Activated naive CD4-positive, alpha-beta T cell treated with anti-CD3 and anti-CD28 coated beads, Interleukin-2, amount 50 U/mL, for 16 hours (primary cell): ENCODE results near the gene SMARCC2.

Experiments used
- DNase-seq: peaks from one replicate; pipeline ENCODE4 v3.0.0-alpha.2; 2020

The SMARCC2 gene

DNA sequence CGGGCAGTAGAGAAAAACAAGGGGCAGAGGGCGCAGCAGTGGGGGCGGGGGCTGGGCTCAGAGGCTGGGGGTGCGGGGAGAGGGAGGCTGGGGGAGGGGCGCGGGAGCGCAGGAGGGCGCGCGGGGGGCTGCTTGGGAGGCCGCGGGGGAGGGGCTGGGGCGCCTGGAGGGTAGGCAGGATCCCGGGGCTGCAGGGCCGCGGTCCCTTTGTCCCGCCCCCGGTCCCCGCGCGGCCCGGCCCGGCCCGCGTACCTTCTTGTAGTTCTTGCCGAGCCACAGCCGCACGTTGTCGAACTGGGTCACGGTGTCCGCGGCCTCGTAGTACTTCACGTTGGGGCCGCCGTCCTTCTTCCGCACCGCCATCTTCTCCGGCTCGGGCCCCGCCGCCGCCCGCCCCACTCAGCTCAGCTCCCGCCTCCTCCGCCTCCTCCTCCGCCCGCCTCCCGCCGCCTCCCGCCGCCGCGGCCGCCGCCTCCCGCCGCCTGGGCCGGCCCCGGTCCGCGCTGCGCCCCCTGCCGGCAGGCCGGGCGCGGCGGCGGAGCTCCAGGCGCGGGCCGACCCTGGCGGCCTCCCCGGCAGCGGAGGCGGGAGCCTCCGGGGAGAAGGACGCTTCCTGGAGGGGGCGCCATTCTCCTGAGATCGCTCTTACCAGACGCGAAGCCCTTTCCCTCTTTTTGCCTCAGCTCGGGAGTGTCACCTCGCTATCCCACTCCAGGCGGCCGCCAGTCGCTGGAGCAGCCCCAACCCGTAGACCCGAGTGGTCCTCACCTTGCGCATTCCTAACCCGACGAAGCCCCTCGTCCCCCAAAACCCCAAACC lies at the start of gene SMARCC2:
SMARCC2 (minus strand) TSS at position 385 of the 819 bp plus-strand sequence; CDS start at position 363, 22 bp downstream.
- peak; percentile 85 for DNase-seq

DNA sequence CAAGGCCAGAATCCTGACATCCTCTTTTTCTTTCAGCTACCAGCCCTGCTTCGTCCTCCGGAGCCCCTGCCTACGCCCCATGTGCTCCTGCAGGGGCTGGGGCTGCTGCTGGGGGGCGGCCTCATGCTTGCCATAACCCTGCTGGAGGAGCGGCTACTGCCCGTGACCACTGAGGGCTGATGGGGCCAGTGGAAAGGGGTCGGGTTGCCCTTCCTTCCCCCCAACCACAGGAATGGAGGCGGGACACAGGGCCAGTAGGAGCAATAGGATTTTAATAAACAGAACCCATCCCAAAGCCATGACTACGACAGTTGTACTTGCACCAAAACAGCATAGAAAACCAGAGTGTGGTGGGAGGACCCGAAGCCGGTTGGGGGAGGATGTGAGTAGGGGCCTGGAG lies 48.3 kb upstream of the SMARCC2 start:
- no peak for DNase-seq

DNA sequence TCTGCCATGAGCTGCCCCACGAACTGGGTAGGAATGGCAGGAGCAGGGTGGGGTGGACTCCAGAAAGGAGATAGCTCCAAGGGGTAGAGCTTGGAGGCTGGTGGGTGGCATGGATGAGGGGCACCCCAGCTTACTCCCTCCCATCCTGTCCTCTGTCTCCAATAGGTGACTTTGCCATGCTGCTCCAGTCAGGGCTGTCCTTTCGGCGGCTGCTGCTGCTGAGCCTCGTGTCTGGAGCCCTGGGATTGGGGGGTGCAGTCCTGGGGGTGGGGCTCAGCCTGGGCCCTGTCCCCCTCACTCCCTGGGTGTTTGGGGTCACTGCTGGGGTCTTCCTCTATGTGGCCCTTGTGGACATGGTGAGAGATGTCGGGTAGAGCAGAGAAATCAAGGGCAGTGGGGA lies 47.7 kb upstream of the SMARCC2 start:
- no peak for DNase-seq

DNA sequence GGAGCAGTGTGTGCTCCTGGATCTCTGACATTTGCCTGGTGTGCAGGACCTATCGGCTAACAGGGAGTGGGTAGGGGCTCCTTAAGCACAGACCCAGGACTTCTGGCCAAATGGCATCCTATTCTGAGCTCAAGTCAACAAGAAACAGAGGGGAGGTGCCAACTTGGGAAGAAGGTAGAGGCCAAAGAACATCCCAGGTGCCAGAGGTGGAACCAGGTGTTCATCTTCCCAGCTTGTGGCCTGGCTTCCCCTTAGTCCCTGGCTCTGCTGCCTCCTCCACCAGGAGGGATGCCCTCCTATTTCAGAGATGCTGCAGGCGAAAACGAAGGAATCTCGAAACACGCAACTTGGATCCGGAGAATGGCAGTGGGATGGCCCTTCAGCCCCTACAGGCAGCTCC lies 46.8 kb upstream of the SMARCC2 start:
- no peak for DNase-seq

DNA sequence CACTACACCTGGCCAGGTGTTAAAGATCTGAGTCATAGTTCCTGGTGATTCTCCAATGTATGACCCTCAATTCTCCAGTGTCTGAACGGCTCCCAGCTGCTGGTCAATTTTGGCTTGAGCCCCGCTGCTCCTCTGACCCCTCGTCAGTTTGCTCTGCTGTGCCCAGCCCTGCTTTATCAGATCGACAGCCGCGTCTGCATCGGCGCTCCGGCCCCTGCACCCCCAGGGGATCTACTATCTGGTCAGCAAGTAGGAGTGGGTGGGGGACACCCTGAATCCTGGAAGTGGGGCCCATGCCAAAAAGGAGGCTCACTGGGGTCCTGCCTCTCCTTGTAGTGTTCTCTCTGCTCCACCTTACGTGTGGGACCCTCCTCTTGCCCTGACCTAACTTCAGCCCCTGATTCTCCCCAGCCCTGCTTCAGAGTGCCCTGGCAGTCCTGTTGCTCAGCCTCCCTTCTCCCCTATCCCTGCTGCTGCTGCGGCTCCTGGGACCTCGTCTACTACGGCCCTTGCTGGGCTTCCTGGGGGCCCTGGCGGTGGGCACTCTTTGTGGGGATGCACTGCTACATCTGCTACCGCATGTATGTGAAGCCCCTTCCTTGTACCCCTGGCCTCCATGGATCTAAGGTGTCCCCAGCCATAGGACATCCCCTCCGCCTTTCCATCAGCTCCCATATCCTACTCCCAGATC lies 45.6 kb upstream of the SMARCC2 start:
- no peak for DNase-seq

DNA sequence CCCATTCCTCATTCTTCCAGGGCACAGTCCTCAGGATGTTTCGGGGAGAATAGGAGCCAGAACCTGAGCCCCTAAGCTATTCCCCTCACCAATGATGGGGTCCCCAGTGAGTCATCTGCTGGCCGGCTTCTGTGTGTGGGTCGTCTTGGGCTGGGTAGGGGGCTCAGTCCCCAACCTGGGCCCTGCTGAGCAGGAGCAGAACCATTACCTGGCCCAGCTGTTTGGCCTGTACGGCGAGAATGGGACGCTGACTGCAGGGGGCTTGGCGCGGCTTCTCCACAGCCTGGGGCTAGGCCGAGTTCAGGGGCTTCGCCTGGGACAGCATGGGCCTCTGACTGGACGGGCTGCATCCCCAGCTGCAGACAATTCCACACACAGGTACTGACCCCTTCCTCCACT lies 41.9 kb upstream of the SMARCC2 start:
- no peak for DNase-seq

DNA sequence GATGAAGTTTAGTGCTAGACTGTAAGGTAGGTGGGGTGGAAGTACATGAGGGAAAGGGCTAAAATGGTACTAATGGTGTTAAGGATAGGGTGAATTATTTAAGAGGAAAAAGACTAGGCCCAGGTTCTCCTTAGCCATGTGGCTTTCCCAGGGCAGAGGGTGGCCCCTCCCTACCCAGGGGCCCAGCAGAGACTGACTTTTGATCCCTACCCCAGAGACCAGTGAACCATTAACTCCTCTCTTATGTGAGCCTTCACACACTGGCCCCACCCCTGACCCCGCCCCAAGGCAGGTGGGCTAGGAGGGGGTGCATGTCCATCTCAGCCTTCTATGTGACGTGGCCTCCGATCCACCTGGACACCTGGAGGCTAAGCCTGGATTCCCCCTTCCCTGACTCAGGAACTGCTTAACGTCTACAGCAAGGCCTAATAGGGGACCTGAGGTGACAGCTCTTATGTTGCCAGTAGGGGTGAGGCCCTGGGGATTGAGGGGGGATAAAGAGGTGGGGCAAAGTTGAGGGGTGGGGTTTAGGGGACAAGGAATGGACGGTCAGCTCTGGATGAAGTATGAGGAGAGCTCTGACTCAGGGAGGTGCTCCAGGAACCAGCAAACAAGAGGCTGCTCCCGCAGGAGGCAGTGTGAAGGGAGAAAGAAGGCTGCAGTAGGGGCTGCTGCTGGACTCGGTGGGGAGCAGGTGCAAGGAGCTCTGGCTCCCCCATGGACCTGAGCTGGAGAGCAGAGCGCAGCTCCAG lies 41.3 kb upstream of the SMARCC2 start:
- DNase-seq: no peak

DNA sequence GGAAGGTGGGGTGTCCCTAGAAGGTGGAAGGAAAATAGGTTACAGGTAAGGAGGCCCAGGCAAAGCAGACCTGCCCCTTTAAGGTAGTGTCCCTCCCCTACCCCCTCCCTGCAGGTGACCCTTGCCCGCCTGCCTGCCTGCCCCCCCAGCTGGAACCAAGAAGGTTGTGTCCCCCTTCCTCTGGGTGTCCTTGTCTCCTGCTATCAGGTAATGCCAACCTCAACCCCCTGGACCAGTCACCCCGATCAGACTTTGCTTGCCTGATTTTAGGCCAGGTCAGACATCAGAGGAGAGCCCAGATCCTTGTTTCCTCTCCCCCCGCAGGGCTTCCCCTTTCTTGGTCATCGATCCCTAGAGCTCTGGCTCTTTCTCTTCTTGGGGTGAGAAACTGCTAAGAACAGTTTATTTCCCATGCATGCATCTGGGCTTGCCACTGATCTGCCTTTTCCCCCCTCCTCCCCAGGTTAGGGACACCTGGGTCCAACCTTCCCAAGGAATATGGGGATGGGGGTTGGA lies 40.7 kb upstream of the SMARCC2 start, which contains the start of gene SLC39A5:
SLC39A5 (plus strand) TSS at position 136 of the 516 bp plus-strand sequence. CDS start 1,224 bp downstream, outside the sequence.
- no peak for DNase-seq

DNA sequence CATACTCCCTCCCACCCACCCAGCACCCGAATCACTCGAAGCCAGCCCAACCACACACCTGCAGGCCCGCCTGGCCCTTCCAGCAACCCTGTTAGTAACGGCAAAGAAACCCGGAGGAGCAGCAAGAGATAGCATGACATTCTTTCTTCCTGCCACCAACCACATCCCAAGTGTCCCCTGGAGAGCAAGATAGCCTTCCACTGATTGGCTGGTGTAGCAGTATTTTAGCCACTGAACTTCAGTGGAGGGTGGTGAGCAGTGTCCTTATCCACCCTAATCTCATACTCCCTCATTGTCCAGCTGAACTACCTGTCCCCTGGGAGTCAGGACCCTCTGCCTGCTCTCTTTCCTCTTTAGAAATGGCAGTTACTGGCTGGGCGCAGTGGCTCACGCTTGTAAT lies 39.8 kb upstream of the SMARCC2 start:
- no peak for DNase-seq

DNA sequence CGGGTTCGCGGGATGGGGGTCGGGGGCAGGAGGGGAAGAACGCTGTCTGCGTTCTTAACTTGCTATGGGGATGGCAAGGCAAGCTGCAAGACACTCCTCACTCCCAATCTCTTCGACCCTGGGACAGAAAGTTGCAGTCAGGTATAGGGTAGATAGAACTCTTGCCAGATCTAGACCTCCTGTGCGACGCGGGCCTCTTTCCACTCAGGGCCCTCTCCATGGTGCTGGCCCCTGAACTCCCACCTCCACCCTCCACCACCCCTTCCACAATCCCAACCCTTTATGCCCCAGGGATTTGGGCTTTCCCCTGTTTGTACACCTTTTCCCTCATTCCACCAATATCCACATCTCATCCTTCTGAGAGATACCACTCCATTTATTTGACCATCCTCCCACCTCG lies 35.7 kb upstream of the SMARCC2 start:
- no peak for DNase-seq

DNA sequence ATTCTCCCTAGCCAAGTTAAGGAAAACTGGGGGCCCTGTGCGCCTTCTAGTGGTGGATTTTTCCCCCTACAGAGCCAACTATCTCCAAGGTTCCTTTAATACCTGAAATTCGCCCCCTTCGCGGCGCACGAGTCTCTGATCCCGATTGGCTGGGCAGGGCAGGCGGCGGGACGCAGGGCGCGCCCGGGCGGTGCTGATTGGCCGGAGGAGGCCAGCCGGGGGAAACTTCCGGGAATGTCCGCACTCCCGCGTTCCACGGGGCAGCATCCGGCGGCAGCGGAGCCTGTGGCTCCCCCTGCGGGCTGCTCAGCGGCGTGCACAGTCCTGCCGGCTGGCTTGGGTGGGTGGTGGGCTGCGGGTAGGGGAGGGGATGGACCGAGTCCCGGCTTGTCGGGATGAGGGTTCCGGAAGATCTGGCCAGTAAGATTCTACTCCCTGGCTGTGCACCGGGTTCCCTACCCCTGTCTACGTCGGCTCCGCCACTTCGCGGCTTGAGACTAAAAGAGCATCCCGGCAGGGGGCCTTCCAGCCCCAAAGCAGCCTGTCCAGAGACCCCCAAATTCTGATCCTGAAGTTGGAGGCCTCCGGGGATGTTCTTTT lies 34.9 kb upstream of the SMARCC2 start, which contains the start of gene NABP2:
NABP2 (plus strand) TSS at position 241 of the 600 bp plus-strand sequence. CDS start 515 bp downstream, outside the sequence.
- peak; percentile 94 for DNase-seq

DNA sequence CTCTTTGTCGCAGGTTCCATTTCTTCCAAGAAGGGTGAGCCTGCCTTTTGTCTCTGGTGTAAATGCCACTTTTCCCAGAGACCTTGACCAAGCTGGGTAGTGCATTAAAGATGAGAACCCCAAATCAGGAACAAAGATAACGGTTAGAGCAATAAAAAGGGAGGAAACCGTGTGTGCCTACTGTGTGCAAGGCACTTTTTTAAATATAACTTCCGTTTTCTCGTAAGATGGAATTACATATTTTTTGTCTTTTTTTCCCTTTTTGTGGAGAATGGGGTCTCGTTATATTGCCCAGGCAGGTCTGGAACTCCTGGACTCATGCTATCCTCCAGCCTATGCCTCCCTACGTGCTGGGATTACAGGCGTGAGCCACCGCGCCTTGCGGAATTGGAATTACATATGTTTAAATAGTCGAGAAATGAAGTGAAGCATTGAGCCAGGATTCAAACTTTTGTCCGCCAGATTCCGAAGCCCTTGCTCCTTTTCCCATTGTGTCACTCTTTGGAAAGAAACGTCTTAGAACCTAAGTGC lies 34.4 kb upstream of the SMARCC2 start:
- DNase-seq: no peak

DNA sequence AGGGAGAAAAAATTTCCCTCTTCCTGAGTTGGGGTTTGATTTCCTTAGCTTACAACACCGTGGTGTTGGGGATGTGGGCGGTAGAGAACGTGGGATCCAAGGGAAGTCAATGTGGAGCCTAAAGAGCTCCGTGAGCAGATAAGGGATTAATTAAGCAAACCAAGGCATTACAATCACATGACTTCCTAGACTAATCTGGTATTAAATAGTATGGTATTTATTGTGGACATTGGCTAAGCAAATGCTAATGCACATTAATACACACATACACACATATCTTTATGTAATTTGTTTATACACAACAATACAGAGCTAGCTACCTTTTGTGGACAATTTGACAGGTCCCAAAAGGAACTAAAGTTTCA lies 33.2 kb upstream of the SMARCC2 start:
- no peak for DNase-seq

DNA sequence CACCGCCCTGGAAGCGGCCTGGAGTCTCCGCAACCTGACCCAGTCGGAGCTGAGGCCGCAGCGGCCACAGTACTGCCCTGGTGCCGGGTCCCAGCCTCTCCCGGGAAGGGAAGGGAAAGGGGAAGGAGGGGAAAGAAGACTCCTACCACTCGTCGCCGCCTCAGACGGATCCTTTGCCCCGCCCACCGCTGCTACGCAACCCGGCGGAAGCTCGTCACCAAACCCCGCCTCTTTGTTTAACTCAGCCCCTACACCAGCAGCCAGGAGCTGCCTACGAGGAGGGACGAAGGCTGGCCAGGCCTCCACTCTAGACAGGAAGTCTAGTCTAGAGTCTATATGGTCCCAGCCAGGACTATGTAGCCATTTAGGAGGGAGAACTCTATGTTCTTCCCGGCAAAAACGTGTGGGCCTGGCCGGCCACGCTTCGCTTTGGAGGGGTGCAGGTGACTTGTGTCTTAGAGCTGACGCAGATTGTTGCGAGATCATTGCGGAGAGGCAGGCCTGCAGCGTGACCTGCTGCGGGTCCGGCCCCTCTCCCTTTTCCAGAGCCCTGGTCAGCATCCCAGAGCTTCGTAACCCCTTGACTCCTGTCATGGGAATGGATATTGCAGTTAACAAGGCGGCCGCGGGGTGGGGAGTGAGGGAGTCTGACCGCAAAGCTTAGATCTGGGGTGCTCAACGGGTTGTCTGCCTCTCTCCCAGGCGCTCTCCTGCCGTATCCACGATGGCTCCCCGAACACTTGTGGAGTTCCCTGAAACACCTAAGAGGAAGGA lies 32.7 kb upstream of the SMARCC2 start, which contains the start of gene RNF41:
RNF41 (minus strand) TSS at position 166 of the 774 bp plus-strand sequence. CDS start 7,875 bp downstream, outside the sequence.
- peak; percentile 91 for DNase-seq

DNA sequence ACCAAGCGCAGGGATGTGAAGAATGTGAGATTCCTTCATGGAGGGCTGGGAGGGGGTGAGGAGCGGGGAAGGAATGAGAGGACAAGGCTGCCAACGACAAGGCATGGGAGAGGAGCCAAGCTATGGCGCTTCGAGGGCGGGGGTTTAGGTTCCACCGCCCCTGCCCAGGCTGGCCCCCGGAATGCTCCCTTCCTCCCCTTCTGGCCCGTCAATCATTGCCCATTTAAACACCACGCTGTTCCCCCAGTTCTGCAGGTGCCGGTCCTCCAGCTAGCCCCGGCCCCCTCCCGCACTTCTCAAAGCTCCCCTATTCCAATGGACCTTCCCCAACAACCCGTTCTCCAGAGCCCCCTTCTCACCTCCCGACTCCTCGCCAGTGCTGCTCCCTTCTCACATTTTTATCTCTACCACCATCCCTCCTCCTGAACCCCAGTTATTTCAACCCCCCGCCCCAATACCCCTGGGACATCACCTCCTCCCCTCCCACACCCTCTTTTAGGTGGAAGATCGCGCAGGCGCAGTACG lies 32.0 kb upstream of the SMARCC2 start:
- no peak for DNase-seq

DNA sequence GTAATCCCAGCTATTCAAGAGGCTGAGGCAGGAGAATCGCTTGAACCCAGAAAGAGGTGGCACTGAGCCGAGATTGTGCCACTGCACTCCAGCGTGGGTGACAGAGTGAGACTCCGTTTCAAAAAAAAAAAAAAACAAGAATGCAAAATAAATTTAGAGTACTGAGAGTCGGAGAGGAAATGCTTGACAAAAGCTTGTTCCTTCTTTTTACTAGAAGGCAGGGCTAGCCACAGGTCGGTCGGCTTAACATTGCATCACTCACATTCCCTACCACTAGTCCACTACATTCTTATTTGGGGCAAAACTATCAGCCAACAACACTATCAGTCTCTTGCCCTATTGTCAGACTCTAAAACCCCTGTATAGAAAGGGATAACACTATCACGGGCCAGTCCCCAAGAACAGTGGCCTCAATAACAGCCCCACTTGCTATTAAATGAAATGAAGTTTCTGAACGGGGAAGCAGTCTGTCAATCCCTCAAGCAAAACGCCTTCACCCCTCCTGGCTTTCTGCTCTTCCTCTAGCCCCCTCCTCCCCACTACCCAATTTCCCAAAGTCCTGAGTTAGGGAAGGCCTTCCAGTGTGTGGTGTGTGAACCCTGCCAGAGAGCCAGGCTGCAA lies 31.4 kb upstream of the SMARCC2 start:
- no peak for DNase-seq

DNA sequence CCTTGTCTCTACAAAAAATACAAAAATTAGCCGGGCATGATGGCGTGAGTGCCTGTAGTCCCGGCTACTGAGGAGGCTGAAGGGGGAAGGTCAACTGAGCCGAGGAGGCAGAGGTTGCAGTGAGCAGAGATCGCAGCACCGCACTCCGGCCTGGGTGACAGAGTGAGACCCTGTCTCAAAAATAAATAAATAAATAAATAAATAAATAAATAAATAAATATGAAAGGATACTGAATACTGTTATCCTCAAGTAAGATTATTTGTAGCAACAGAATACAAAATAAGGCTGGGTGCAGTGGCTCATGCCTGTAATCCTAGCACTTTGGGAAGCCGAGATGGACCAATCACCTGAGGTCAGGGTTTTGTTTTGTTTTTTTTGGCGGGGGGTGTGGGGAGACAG lies 30.6 kb upstream of the SMARCC2 start:
- no peak for DNase-seq

DNA sequence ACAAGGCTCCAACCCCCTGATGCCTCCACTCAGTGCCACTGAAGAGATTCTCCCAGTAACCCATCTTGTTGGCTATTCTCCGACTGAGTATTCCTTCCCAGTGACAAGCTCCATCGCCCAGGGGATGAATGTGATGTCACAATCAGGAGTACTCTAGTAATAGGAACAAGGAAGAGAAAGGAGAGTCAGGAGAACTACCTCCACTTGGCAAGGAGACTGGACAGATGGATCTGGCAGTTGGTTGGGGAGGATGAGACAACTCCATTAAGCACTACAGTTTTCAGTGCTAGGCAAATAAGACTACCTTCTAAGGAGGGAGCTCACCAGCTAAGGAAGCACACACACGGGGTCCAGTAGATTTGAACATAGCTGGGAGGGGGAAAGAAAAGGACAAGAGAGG lies 27.2 kb upstream of the SMARCC2 start:
- DNase-seq: no peak

DNA sequence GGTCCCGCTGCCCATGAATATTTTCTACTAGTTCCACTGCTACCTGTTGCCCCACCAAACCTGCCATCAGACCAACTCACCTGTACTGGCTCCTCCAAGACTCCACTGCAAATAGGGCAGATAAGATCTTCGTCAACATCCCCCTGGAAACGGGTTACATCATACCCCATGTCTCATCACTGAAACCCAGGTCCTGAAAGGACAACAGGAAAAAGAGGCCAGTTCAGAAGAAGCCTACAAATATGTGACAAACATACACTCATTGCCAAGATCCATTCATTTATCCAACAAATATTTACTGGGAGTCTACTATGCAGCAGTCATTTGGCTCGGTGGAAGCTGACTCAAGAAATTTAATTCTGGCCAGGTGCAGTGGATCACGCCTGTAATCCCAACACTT lies 24.6 kb upstream of the SMARCC2 start:
- no peak for DNase-seq

DNA sequence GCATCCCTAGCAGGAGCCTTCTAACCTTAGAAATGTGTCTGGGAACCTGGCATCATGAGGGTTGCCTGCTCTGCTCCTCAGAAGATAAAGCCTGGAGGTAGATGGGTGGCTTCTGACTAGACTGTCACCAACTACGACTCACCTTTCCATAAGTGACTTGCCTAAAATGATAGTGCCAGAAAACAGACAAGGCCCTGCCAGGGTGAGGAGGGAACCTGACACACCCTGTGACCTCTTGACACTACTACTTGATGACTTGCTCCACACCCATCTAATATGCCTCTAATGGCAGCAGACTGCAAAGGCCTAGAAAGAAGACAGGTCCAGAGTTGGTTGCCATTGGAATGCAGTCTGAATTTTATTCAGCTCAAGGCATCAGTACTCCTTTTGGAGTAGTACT lies 23.1 kb upstream of the SMARCC2 start:
- no peak for DNase-seq

DNA sequence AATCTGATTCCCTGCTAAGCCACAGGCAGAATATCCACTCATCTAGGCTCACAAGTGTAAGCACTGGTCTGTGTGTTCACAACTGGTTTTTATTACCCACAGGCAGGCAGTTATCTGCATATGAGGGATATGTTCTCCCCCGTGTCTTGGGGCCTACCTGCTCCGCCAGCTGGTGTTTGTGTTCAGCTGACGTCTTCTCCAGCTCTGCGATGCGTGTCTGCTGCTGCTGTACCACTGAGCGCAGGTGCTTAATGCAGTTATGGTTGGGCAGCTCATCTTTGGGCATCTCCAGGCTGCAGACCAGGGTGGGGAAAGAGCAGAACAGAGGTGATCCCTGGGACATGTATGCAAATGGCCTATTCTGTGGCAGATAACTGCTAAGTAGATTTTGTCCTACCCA lies 18.7 kb upstream of the SMARCC2 start:
- DNase-seq: no peak
